Stimulated activated CD8-positive, alpha-beta memory T cell treated with anti-CD3 and anti-CD28 coated beads, Interleukin-12 subunit alpha, Interleukin-12 subunit beta, amount 100 ng/mL, for 4 hours (primary cell): ENCODE results near the gene STIM2.
"Not testable (repeated sequence)": the region's sequence is repeated elsewhere in the genome, so short reads cannot be mapped to it uniquely, and the experiment has no call there.

Source experiments
- DNase-seq: peaks from one replicate; pipeline ENCODE4 v3.0.0-alpha.2; 2020; ENCODE audit warnings: low read depth

The STIM2 gene

DNA sequence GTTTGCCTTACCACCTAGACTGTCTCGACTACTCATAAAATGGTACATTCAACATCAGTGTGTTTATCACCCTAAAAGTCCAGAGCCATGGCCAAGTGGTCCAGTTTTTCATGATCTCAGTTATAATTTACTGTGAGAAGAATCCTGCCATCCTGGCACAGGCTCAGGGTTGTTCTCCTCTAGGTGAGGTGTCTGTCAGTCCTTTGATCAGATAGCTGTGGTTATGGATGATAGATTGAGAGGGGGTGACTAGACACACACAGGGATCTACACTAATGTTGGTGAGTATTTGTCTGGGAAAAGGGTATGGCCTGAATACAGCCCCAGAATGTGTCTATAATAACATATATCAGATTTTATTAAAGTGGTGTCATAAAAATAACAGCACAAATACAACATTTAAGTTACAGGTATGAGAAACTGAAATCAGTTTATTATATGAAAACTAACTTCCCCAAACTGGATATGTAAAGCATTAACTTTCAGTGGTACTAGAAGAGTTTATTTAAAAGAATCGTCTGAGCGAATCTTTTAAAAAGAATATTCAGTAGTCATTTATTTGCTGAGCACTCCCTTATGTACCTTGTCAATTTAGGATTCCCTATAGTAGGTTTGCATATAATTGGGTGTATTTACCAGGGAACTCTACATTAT is 93.3 kb downstream of the STIM2 start:
- no peak for DNase-seq

GRCh38 chr4:26955241-26955640 is 94.6 kb downstream of the STIM2 start:
- DNase-seq, result no peak

- DNase-seq, result no peak
Observed at GRCh38 chr4:26958925-26959653, 98.4 kb downstream of the STIM2 start.

- no peak for DNase-seq
Observed at GRCh38 chr4:26959654-26960047, 99.0 kb downstream of the STIM2 start.

DNA sequence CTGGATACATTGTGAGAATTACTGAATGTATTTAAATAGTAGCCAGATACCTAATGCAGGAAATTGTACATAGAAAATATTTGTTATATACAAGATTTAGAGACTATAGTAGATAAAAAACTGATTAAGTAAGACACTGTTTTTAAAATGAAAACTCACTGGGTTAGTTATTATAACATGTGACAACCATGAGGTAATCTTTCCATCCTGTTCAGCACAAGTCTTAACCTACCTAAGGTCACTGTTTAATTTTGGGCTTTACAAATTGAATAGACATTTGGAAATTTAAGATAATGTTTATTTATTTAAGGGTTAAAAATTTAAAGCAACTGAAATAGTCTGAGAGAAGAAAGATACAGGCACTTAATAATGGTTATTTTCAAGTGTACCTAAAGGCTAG is 102.1 kb downstream of the STIM2 start:
- no peak for DNase-seq

GRCh38 chr4:26964512-26964911 is 103.9 kb downstream of the STIM2 start:
- DNase-seq, result no peak

GRCh38 chr4:26964994-26965393 is 104.4 kb downstream of the STIM2 start:
- DNase-seq, result no peak

GRCh38 chr4:26975464-26976181 is 115.0 kb downstream of the STIM2 start:
- DNase-seq, result not testable (repeated sequence)

DNA sequence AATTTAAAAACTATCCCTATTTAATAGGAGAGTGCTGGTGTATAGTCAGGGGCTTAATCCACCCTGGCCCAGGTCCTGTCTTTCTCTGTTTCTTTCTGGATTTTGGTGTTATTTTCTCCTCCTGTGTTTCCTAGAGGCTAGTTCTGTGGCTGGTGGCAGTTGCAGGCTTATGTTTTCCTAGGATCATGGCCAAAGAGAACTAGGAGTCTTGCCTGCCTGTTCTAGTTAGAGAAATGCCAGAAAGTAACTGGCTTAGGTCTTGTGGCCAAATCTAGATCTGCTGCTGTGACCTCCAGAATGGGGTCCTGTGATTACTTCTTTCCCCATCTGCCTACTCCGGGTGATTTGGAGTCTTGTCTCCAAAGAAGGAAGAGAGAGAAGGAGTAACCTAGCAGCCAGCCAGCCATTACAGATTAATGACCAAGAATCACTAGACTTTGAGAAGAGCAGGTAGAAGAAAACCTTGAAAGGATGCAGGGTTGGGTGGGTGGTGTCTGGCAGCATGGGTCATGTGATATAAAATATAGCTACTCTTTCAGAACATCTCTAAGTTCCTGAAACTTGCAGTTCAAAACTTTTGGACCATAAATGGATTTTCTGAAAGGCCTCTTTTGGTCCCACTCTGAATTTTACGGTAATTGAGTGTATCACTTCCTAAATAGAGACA is 117.9 kb downstream of the STIM2 start:
- DNase-seq, result no peak

DNA sequence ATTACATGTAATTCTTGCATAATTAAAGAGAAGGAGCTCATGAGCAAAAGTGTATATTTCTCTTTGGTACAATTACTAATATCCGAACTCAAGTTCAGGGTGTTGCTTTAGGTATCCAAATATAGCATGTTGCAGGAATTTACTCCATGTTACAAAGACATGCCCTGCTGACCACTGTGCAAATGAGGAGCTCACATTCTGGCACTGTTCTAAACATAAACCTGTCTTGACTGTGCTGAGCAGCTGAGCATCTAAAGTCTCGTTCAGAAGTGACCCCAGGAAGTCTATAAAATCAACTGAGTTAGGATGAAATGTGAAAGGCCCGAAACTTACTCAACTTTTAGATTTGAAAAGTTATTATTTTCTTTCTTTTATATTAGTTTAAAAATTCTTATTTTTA is 124.3 kb downstream of the STIM2 start:
- DNase-seq, result no peak

- no peak for DNase-seq
Observed at GRCh38 chr4:26985873-26986272, 125.2 kb downstream of the STIM2 start.

- no peak for DNase-seq
Observed at GRCh38 chr4:26987191-26987590, 126.5 kb downstream of the STIM2 start.

DNA sequence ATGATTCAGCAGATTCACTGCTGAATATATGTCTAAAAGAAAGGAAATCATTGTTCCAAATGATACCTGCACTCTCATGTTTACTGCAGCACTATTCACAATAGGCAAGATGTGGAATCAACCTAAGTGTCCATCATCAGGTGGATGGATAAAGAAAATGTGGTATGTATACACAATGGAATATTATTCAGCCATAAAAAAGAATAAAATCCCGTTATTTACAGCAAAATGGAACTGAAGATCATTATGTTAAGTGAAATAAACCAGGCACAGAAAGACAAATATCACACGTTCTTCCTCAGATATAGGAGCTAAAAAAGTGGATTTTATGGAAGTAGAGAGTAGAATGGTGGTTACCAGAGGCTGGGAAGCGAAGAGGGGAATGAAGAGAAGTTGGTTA is 130.4 kb downstream of the STIM2 start:
- no peak for DNase-seq

DNA sequence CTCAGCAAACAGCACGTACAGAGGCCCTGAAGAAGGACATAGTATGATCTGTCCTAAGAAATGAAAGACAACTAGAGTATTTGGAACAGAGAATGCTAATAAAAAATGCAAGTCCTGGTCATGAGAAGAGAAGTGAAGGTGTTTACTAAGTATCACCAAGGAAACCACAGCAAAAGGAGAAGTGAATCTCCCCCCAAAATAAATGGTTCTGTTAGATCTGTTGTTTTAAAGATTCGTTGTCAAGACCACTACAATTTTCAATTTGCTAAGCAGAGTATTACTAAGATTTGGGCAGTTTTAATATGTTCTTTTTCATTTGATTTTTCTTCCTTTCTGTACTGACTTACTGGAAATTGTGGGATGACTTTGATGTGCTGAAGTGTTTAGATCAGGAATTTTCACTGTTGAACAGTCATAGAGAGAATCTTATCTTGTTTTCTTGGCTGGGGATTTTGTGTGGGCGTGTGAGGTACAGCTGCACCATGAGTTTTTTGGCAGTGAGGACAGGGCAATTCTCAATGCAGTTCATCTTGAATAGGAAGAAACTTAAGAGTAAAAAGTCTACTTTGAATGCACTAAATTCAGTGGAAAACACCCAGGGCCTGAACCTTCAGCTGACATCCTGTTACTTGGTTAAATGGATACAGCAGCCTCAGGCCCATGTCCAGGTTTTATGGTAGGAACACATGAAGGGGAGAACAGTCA is 132.2 kb downstream of the STIM2 start:
- DNase-seq, result no peak

GRCh38 chr4:26993539-26993938 is 132.9 kb downstream of the STIM2 start:
- no peak for DNase-seq

- no peak for DNase-seq
Observed at GRCh38 chr4:26993967-26994366, 133.3 kb downstream of the STIM2 start.

DNA sequence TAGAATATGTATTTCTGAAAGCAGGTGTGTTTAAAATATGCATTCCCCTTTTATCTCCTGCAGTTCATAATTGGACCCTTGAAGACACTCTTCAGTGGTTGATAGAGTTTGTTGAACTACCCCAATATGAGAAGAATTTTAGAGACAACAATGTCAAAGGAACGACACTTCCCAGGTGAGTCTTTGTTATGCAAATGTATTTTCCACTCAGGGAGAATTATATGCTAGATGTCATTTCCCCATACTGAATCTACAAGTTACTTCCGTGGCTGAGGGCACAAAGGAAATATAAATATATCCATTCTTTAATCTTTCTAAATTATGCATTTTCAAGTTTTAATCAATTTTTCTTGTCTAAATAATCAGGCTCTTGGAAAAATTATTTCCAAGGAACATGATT is 134.7 kb downstream of the STIM2 start:
- DNase-seq, result no peak

GRCh38 chr4:26996745-26997144 is 136.1 kb downstream of the STIM2 start:
- DNase-seq, result no peak

GRCh38 chr4:26999689-27000088 is 139.0 kb downstream of the STIM2 start:
- DNase-seq, result no peak

DNA sequence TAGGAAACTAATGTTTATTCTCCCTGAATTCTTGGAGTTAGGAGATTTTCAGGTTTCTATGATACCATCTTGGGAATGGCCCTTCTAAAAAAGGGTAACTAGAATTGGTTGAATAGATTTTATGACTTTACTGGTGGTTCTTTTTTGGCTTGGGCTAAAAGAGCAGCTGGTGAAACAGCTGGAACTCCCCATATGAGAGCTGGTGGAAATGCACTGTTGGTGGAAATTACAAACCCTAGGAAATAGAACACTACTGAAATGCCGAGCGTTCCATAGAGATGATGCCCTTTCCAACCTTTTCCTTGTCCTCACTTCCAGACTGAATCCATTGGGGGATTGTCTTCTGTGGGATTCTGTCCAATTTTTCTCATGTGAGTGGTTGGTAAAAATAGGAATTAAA is 139.5 kb downstream of the STIM2 start:
- DNase-seq, result no peak

DNA sequence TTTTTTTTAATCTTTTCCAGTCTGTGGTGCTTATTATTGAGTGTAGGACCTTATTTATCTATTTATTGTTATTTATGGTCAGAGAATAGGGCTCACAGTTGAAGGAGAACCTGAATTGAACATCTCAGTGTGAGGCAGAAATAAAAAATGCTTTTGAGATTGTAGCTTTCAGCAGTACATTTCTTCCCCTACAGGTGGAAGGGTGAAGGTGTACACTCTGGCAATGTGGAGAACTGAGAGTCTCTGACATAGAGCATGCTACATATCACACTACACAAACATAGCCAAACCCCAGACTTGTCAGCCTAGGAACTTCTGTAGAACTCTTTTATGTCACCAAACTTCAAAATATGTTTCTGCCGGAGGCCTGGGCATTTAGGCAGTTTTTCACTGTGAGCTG is 140.2 kb downstream of the STIM2 start:
- DNase-seq, result no peak
